Fibroblast of peridontal ligament (primary cell): ENCODE data around the gene TGM1.

Experiments used
- DNase-seq: peaks from one replicate; pipeline ENCODE4 v3.0.0-alpha.2; 2010; ENCODE audit errors: extremely low read depth

Gene TGM1

GRCh38 chr14:24271134-24271833, 8.3 kb upstream of the TGM1 start, which contains the start of gene RABGGTA:
RABGGTA (minus strand) TSS chr14:24271597; CDS start chr14:24271115, 482 bp downstream.
- peak; percentile 78 for DNase-seq

DNA sequence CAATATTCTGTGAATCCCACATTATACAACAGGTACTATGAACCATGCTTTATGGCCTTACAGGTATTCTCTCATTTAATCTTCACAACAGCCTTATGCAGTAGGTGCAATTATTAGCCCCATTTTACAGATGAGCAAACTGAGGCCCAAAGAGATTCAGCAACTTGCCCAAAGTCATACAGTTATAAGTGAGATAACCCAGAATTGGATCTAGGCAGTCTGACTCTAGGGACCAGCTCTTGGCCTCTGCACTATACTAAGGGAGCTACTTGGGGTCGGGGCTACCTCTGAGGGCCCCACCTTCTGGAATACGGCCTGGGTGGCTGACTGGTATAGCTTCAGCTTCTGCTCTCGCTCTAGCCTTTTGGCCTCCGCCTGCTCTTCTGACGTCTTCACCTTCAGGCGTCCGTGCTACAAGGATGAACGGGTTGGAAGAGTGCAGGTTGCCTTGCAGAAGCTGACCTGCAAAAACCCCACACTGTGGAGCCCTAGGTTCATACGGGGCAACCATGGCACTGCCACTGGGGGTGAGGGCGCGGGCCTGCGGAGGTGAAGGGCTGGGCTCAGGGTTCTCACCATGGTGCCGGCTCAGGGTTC, 7.7 kb upstream of the TGM1 start:
- DNase-seq = no peak

GRCh38 chr14:24269910-24270536, 7.0 kb upstream of the TGM1 start:
- DNase-seq = no peak

- no peak for DNase-seq
Measured at GRCh38 chr14:24269368-24269767, 6.4 kb upstream of the TGM1 start.

- DNase-seq = no peak
Measured at GRCh38 chr14:24268225-24268624, 5.2 kb upstream of the TGM1 start.

DNA sequence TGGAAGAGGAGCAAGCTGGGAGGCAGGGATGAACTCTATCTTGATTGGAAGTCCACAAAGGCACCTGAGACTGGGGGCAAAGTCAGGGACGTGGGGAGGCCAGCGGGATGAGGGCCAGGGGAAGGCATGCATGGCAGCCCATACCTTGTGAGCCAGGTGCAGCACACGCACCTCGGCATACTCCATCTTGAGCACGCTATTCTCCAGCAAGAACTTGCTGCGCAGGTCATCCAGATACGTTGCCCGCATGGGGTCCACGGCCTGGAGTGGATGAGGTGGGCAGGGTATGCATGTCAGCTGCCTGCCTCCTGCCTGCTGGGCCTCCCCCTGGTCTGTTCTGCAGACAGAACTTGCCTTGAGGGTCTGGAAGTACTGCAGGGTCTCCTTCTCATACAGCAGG, 4.5 kb upstream of the TGM1 start:
- no peak for DNase-seq

DNA sequence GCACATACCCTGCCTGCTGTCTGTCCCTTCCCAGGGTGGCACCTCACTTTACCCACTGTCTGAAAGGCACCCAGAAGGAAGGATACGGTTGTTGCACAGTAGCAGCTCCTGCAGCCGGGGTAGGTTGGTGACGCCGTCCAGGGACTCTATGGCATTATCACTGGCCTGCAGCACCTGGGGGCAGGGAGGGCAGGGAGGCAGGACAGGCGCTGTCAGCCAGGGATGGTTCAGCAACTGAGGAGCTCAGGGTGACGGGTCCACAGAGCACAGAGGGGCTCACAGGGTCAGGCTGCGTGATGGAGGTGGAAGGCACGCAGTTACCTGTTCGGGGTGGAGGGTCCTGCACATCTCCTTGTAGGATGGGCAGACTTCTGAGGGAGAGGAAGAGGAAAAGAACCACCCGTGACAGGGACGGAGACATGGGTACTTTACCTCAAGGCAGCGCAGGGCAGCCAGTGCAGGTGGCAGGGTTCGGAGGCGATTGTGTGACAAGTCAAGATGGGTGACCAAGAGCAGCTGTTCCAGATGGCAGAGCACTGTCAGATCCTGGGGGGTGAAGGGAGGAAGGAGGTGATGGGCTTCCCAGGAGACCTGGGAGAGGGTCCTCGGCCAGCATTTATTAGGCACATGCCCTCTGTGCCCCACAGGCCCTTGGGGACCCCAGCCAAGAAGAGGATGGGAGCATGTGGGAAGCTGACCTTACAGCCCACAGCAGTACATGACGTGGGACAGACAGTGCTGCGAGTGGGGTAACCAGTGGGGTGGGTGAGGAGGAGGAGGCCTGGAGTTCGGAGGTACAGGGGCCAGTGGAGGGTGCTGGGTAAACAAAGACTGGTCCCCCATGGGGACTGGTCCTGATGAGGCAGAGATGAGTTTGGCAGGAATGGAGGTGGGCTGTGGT, 3.6 kb upstream of the TGM1 start:
- no peak for DNase-seq

- DNase-seq = no peak
Measured at GRCh38 chr14:24264298-24264697, 1.3 kb upstream of the TGM1 start.

DNA sequence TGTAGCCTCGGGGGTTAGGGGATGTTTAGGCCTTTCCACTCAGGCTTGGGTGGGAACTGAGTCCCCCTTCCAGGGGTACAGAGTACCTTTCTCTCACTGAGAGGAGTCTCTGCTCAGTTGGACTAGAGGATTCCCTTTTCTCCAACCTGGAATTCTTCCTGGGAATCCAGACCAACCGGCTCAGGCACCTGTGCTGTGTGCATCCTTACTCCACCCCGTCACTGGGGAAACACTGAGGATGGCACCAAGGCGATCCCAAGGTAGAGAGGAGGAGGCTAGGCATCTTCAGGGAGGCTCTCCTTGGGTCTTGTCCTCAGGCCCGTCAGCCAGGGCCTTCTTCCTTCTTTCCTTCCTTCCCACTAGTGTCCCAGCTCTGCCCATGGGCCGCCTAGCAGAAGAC, 871 bp upstream of the TGM1 start:
- DNase-seq = no peak

DNA sequence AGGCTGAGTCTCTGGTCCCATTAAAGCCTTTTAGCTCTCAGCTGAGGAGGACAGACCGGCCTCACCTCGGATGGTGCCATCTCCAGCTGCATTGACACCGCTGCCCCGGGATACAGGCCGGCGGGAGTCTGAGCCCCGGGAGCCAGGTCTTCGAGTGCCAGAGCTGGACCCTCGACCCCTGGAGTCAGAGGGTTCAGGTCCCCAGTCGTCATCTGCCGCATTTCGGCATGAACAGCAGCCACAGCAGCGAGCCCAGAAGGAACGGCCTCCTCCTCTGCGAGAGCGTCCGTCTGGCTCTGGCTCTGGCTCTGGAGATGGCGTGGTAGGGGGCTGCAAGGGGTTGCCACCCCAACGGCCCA, 1.0 kb downstream of the TGM1 start:
- no peak for DNase-seq

- no peak for DNase-seq
Measured at GRCh38 chr14:24261256-24261968, 1.6 kb downstream of the TGM1 start.

DNA sequence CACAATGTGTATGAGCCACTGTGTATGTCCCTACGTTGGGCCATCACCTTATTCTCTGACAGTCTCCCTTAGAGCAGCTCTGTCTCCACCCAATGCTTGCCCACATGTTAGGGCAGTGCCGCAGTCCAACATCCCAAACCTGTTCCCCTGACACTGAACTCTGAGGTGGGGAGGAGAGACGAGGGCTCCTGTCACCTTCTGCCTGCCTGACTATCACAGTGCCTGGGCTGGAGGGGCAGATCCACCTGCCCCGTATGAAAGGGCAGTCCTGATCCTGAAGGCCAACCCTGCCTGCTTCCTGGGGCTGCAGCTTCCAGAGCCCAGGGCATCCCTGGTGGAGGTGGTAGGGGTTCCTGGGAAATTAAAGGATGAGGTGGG, 2.2 kb downstream of the TGM1 start:
- DNase-seq = no peak

- DNase-seq = no peak
Measured at GRCh38 chr14:24260026-24260779, 2.8 kb downstream of the TGM1 start.

- peak; percentile 52 for DNase-seq
Measured at GRCh38 chr14:24259282-24260025, 3.5 kb downstream of the TGM1 start.

DNA sequence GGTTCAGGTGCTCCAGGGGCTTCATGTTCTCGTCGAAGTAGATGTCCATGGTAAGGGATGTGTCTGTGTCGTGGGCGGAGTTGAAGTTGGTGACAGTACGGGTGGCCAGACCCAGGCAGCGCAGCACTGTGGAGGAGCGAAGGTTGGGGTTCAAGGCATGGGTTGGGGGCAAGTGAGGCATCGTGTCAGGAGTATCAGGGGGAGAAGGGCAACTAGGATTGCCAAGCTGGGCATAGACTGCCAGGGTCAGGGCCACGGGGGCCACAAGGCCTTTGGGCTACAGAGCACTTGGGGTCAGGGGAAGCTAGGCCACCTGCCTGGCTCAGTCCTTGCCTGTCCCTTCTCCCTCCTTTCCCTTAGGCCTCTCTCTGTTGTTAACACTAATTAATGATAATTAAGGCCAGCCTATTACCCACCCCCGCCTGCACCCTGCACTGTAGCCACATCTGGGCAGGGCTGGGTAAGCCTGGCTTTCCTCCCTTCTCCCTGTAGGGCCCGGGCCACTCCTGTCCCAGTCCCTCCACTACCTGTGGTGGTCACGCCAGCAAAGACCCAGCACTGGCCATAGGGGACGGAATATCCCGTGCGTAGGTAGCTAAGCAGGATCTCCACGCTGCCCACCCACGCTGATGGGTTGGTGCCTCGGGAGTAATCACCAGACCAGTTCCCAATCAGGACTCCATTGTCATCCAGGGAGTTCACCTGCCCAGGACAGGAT, 4.3 kb downstream of the TGM1 start:
- DNase-seq = no peak

- DNase-seq = no peak
Measured at GRCh38 chr14:24258119-24258518, 4.9 kb downstream of the TGM1 start.

GRCh38 chr14:24256960-24257359, 6.0 kb downstream of the TGM1 start:
- no peak for DNase-seq

- no peak for DNase-seq
Measured at GRCh38 chr14:24255931-24256711, 6.9 kb downstream of the TGM1 start.

DNA sequence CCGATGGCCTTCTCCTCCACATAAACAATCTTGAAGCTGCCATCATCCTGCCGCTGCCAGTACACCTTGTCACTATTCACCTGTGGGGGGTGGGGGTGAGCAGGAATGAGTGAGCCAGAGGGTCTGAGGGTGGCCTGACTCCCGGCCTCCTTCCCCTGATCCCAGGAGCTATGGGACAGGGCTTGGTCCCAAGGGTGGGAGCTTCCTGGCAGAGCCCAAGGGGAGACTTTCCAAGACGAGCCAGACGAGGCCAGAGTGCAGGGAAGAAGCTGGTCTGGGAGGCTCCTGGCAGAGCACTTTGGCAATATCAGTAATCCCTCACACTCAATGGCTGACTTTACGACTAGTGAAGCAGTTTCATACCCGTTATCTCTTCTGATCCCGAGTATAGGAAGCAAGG, 7.5 kb downstream of the TGM1 start:
- no peak for DNase-seq
